ENCODE results near the gene HMGXB4. TPM values are rescaled to one million over a fixed set of nuclear protein-coding genes. Genes with fewer than 3 reads are reported as not detected.
A peak's percentile ranks its signal among the peaks of the same experiment; 100 is the strongest.

The HMGXB4 gene
- total and polyA plus RNA-seq, 9 of the 15 experiments (the other 6 are each of a cell fraction or from before 2014, with no cell fraction given): 9.9 to 31.4 (median 24.8) TPM

- TF ChIP-seq NFIC (IDR thresholded peaks at IDR 0.05): peak; percentile 91
- peak; percentile 89 for TF ChIP-seq POLR2AphosphoS5 (IDR thresholded peaks at IDR 0.05; ENCODE audit: control insufficient read depth, insufficient read depth, low read depth, low read length)
- no peak for TF ChIP-seq ZNF79 (CRISPR knock-in tag; IDR thresholded peaks at IDR 0.05; ENCODE audit: low read depth)
- TF ChIP-seq JUN (IDR thresholded peaks at IDR 0.05; ENCODE audit: borderline replicate concordance, low read depth, low read length): peak; percentile 85
- no peak for TF ChIP-seq JUN (CRISPR knock-in tag; IDR thresholded peaks at IDR 0.05; ENCODE audit: borderline replicate concordance)
- TF ChIP-seq HDAC1 (IDR thresholded peaks at IDR 0.05): peak in 1 of 2 experiments; percentile 77; a peak in 2 of 4 replicates
- peak; percentile 91 for TF ChIP-seq EP300 (IDR thresholded peaks at IDR 0.05; ENCODE audit: low read length)
- TF ChIP-seq, protein P1, sequence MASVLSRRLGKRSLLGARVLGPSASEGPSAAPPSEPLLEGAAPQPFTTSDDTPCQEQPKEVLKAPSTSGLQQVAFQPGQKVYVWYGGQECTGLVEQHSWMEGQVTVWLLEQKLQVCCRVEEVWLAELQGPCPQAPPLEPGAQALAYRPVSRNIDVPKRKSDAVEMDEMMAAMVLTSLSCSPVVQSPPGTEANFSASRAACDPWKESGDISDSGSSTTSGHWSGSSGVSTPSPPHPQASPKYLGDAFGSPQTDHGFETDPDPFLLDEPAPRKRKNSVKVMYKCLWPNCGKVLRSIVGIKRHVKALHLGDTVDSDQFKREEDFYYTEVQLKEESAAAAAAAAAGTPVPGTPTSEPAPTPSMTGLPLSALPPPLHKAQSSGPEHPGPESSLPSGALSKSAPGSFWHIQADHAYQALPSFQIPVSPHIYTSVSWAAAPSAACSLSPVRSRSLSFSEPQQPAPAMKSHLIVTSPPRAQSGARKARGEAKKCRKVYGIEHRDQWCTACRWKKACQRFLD (CRISPR knock-in tag; IDR thresholded peaks at IDR 0.05): peak; percentile 84
- TF ChIP-seq NONO (IDR thresholded peaks at IDR 0.05; ENCODE audit: low read depth in 2 of 2, low read length in 1 of 2): 0 out of 4 replicates have a peak, but pooled peaks of 1 of the 2 experiments have one; percentile 27
- peak; percentile 82 for TF ChIP-seq MYNN (IDR thresholded peaks at IDR 0.05)
- TF ChIP-seq MYNN (CRISPR knock-in tag; IDR thresholded peaks at IDR 0.05): no peak
- TF ChIP-seq, protein P2, sequence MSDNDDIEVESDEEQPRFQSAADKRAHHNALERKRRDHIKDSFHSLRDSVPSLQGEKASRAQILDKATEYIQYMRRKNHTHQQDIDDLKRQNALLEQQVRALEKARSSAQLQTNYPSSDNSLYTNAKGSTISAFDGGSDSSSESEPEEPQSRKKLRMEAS (CRISPR knock-in tag; IDR thresholded peaks at IDR 0.05): peak; percentile 52; the same call in 1 of the 2 replicates
- TF ChIP-seq NFE2 (IDR thresholded peaks at IDR 0.05; ENCODE audit: low read depth): peak; percentile 67
- 0 out of 2 replicates have a peak, but pooled peaks have one; percentile 72 for TF ChIP-seq ZNF583 (CRISPR knock-in tag; IDR thresholded peaks at IDR 0.05)
- TF ChIP-seq JUND (IDR thresholded peaks at IDR 0.05; ENCODE audit: borderline replicate concordance, low read depth, low read length): peak; percentile 93
- TF ChIP-seq JUND (tag; IDR thresholded peaks at IDR 0.05; ENCODE audit: borderline replicate concordance, low read depth, low read length): peak; percentile 88; the same call in 2 of the 3 replicates
- TF ChIP-seq HDAC3 (IDR thresholded peaks at IDR 0.05; ENCODE audit: borderline replicate concordance, partially characterized antibody): peak; percentile 84
- TF ChIP-seq ZNF766 (CRISPR knock-in tag; conservative IDR thresholded peaks at IDR 0.05): peak; percentile 67
- TF ChIP-seq TFAP4 (CRISPR knock-in tag; IDR thresholded peaks at IDR 0.05; ENCODE audit: borderline replicate concordance): peak; percentile 96
- TF ChIP-seq NCOR1 (IDR thresholded peaks at IDR 0.05): peak; percentile 95
- 0 out of 4 replicates have a peak, but pooled peaks of 1 of the 2 experiments have one; percentile 28 for TF ChIP-seq NRF1 (conservative IDR thresholded peaks at IDR 0.05 in 1 of 2, IDR thresholded peaks at IDR 0.05 in 1 of 2)
- peak; percentile 95 for TF ChIP-seq GATA2 (CRISPR knock-in tag; IDR thresholded peaks at IDR 0.05)
- TF ChIP-seq E2F4 (CRISPR knock-in tag; IDR thresholded peaks at IDR 0.05; ENCODE audit: low read depth): no peak
- TF ChIP-seq TRIM24 (IDR thresholded peaks at IDR 0.05): peak; percentile 95 to 96
- TF ChIP-seq SMARCC2 (IDR thresholded peaks at IDR 0.05; ENCODE audit: low read depth): peak; percentile 89
These were observed 45.3 kb upstream of the HMGXB4 start (continued) for GRCh38 chr22:35212009-35212408.
